ENCODE results near the gene C21orf91.

DNA sequence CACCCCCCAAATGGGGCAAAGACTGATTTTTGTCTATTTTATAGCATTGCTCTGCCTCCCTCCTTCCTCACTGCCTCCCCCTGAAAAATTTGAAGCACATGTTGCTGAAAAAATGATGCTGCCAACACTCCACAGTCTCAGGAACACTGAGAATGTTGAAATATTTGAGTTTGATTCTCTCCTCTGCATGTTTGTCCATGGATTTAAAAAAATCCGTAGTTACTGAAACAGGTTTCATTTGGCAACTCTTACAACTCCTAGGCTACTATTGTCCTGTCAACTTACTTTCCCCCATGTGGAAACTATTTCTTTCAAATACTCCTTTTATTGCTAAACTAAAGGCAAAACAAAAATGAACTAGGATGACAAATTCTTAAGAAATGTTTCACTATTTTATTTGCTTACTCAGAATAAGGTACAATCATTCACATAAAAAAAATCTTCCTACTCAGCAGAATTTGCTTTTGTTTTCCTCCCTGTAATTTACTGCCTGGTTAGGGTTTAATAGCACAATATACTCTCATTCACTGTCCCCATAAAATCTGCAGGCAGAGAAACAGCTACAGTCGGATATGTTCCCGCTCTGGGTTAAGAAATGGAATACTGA, 50.2 kb downstream of the C21orf91 start:
- TF ChIP-seq ELF1 (tag; IDR thresholded peaks at IDR 0.05) (no peak), CEBPB (tag; IDR thresholded peaks at IDR 0.05) (no peak), SMARCE1 (IDR thresholded peaks at IDR 0.05) (no peak), CBFB (CRISPR knock-in tag; IDR thresholded peaks at IDR 0.05) (no peak), SAFB (IDR thresholded peaks at IDR 0.05; ENCODE audit: borderline replicate concordance, low read depth, low read length) (no peak), CHD1 (IDR thresholded peaks at IDR 0.05; ENCODE audit: low read length) (no peak), HDGF (IDR thresholded peaks at IDR 0.05) (no peak), ZNF143 (CRISPR knock-in tag; IDR thresholded peaks at IDR 0.05) (no peak), ZNF707 (CRISPR knock-in tag; conservative IDR thresholded peaks at IDR 0.05) (no peak), GABPA (tag; conservative IDR thresholded peaks at IDR 0.05; ENCODE audit: low read depth) (no peak)
- TF ChIP-seq, protein P1, sequence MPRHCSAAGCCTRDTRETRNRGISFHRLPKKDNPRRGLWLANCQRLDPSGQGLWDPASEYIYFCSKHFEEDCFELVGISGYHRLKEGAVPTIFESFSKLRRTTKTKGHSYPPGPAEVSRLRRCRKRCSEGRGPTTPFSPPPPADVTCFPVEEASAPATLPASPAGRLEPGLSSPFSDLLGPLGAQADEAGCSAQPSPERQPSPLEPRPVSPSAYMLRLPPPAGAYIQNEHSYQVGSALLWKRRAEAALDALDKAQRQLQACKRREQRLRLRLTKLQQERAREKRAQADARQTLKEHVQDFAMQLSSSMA (CRISPR knock-in tag; IDR thresholded peaks at IDR 0.05) = no peak
- TF ChIP-seq, protein P2, sequence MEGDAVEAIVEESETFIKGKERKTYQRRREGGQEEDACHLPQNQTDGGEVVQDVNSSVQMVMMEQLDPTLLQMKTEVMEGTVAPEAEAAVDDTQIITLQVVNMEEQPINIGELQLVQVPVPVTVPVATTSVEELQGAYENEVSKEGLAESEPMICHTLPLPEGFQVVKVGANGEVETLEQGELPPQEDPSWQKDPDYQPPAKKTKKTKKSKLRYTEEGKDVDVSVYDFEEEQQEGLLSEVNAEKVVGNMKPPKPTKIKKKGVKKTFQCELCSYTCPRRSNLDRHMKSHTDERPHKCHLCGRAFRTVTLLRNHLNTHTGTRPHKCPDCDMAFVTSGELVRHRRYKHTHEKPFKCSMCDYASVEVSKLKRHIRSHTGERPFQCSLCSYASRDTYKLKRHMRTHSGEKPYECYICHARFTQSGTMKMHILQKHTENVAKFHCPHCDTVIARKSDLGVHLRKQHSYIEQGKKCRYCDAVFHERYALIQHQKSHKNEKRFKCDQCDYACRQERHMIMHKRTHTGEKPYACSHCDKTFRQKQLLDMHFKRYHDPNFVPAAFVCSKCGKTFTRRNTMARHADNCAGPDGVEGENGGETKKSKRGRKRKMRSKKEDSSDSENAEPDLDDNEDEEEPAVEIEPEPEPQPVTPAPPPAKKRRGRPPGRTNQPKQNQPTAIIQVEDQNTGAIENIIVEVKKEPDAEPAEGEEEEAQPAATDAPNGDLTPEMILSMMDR (IDR thresholded peaks at IDR 0.05 in 2 of 3, conservative IDR thresholded peaks at IDR 0.05 in 1 of 3; ENCODE audit: insufficient read depth in 2 of 3, low read depth in 1 of 3, low read length in 3 of 3) = no peak
- TF ChIP-seq, protein P3, sequence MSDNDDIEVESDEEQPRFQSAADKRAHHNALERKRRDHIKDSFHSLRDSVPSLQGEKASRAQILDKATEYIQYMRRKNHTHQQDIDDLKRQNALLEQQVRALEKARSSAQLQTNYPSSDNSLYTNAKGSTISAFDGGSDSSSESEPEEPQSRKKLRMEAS (CRISPR knock-in tag; IDR thresholded peaks at IDR 0.05) = no peak
- TF ChIP-seq, protein P4, sequence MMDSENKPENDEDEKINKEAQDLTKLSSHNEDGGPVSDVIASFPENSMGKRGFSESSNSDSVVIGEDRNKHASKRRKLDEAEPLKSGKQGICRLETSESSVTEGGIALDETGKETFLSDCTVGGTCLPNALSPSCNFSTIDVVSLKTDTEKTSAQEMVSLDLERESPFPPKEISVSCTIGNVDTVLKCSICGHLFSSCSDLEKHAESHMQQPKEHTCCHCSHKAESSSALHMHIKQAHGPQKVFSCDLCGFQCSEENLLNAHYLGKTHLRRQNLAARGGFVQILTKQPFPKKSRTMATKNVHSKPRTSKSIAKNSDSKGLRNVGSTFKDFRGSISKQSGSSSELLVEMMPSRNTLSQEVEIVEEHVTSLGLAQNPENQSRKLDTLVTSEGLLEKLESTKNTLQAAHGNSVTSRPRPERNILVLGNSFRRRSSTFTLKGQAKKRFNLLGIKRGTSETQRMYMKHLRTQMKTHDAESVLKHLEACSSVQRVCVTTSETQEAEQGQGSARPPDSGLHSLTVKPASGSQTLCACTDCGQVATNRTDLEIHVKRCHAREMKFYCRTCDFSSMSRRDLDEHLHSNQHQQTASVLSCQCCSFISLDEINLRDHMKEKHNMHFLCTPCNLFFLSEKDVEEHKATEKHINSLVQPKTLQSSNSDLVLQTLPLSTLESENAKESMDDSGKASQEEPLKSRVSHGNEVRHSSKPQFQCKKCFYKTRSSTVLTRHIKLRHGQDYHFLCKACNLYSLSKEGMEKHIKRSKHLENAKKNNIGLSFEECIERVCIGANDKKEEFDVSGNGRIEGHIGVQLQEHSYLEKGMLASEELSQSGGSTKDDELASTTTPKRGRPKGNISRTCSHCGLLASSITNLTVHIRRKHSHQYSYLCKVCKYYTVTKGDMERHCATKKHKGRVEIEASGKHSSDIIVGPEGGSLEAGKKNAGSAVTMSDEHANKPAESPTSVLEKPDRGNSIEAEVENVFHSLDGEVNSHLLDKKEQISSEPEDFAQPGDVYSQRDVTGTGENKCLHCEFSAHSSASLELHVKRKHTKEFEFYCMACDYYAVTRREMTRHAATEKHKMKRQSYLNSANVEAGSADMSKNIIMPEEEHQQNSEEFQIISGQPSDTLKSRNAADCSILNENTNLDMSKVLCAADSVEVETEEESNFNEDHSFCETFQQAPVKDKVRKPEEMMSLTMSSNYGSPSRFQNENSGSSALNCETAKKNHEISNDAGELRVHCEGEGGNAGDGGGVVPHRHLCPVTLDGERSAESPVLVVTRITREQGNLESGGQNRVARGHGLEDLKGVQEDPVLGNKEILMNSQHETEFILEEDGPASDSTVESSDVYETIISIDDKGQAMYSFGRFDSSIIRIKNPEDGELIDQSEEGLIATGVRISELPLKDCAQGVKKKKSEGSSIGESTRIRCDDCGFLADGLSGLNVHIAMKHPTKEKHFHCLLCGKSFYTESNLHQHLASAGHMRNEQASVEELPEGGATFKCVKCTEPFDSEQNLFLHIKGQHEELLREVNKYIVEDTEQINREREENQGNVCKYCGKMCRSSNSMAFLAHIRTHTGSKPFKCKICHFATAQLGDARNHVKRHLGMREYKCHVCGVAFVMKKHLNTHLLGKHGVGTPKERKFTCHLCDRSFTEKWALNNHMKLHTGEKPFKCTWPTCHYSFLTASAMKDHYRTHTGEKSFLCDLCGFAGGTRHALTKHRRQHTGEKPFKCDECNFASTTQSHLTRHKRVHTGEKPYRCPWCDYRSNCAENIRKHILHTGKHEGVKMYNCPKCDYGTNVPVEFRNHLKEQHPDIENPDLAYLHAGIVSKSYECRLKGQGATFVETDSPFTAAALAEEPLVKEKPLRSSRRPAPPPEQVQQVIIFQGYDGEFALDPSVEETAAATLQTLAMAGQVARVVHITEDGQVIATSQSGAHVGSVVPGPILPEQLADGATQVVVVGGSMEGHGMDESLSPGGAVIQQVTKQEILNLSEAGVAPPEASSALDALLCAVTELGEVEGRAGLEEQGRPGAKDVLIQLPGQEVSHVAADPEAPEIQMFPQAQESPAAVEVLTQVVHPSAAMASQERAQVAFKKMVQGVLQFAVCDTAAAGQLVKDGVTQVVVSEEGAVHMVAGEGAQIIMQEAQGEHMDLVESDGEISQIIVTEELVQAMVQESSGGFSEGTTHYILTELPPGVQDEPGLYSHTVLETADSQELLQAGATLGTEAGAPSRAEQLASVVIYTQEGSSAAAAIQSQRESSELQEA (IDR thresholded peaks at IDR 0.05; ENCODE audit: low read depth) = no peak
